ENCODE results near the gene PEX11B. TPM values are rescaled to one million over a fixed set of nuclear protein-coding genes. Genes with fewer than 3 reads are reported as not detected.

Gene PEX11B
- total and polyA plus RNA-seq, 2 of the 8 experiments (the other 6 are each of a cell fraction or from before 2014, with no cell fraction given), result 9.1 to 15.1 TPM

- TF ChIP-seq E2F6 (IDR thresholded peaks at IDR 0.05), result no peak
- TF ChIP-seq SUZ12 (IDR thresholded peaks at IDR 0.05; ENCODE audit: low read length), result no peak
- TF ChIP-seq PHF8 (conservative IDR thresholded peaks at IDR 0.05; ENCODE audit: low read depth, low read length), result no peak
Observed at GRCh38 chr1:145937436-145937835, 18.9 kb upstream of the PEX11B start (continued).
